ENCODE measurements around the gene GPX3. TPM values are rescaled to one million over a fixed set of nuclear protein-coding genes. Genes with fewer than 3 reads are reported as not detected.

Gene GPX3
- total RNA-seq, 1 experiment from 2014 or later: 12.2 TPM

DNA sequence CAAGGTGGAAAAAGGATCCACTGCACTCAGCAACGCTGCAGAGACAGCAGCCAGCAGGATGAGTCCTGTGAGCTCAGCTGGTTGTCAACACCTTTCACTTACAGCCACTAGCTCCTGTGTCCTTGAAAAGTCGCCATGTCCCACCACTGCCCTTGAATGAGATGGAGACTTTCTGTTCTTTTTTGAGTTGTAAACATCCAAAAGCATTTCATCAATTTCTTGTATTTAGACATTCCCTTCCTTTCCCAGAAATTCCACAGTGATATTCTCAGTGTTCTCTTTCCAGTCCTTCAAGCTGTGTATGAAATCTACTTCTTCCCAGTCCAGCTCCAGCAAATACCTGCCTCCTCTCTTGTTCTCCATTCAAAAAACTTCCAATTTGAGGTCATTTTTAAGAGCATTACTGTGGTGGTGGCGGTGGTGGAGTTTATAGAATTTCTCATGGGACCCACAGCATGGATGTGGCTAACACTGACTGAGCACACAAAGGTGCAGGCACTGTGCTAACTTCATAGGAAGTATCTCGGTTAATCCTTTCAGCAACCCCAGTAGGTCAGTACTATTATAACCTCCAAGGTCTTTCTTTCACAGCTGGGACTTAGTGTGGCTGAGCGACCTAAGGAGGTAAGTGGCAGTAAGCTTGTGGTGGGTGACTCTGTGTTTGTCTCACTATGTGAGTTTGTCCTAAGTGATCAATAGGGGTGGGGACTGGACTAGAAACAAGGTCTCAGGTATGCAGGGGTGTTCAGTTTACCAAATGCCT, 15.0 kb upstream of the GPX3 start:
- no peaks in the 10 kb centered on the region for H3K4me1 ChIP-seq (replicated peaks)
- no peaks in the 10 kb centered on the region for H3K27me3 ChIP-seq (replicated peaks)
- no peak overlapping the region for H3K27ac ChIP-seq
- no peaks in the 10 kb centered on the region for H3K9me3 ChIP-seq (replicated peaks)
- H3K36me3 ChIP-seq: no peaks in the 10 kb centered on the region
- H3K4me3 ChIP-seq: no peak overlapping the region
- DNase-seq (ENCODE audit: low read depth in 1 of 2, low spot score in 2 of 2): no peak

DNA sequence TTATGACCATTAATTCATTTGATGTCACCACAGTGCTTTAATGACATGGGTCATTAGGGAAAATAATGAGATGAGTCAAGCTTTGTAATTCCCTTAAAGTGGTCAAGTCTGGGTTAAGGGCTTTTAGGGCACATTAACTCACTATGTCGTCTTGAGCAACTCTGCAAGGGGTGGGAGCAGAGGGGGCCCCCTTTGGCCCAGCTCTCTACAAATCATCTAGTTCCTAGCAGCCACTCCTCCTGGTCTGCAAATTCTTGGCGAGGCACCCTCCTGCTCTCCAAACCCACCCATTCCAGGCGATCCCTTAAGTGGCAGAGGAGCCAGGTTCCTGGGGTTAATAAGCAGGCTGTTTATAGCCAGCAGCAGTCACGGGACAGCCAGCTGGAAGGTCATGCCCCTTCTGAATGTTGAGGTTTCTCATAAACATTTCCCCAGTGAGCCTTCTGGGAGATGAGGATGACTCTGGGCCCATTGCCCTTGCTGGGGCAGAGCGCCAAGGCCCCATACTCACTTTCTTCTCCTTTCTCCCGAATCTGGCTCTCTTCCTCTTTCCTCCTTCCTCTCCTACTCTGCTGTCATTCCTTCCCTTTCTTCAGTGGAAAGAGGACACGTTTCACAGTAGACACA, 14.3 kb upstream of the GPX3 start:
- H3K4me3 ChIP-seq: no peak overlapping the region
- H3K9me3 ChIP-seq (replicated peaks): no peaks in the 10 kb centered on the region
- no peak overlapping the region for H3K27ac ChIP-seq
- no peaks in the 10 kb centered on the region for H3K36me3 ChIP-seq
- H3K27me3 ChIP-seq (replicated peaks): no peaks in the 10 kb centered on the region; the same call in 1 of the 2 replicates
- H3K4me1 ChIP-seq (replicated peaks): no peaks in the 10 kb centered on the region
- DNase-seq (ENCODE audit: low read depth in 1 of 2, low spot score in 2 of 2): no peak

DNA sequence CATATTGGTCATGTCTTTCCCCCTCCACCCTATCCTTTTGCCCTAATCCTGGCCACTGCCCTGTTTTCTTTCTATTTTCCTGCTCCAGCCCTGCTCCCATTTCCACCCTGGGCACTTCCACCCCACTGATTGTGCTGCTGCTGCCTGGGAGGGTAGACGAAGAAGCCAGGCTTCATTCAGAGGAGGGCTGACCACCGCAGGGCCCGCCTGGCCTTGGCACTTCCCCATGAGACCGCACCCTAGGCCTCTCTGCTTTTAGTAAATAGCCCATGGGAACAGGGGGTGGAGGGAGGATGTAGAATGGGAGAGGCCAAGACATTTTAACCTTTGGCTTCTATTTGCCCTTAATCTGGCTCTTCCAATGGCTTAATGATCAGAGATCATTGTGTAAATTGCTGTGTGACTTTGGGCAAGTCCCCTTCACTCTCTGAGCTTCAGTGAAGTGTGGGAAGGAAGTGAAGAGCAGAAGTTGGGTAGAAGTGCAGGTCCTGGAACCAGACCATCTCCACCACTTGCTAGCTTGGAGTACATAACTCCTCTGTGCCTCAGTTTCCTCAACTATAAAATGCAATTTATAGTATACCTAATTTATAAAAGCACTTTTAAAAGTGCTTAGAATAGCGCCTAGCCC, 13.6 kb upstream of the GPX3 start:
- H3K36me3 ChIP-seq: no peaks in the 10 kb centered on the region
- H3K9me3 ChIP-seq (replicated peaks): no peaks in the 10 kb centered on the region
- no peak overlapping the region for H3K4me3 ChIP-seq
- H3K4me1 ChIP-seq (replicated peaks): no peaks in the 10 kb centered on the region
- DNase-seq (ENCODE audit: low read depth in 1 of 2, low spot score in 2 of 2): no peak
- H3K27me3 ChIP-seq (replicated peaks): no peaks in the 10 kb centered on the region; the same call in 1 of the 2 replicates
- H3K27ac ChIP-seq: no peak overlapping the region

DNA sequence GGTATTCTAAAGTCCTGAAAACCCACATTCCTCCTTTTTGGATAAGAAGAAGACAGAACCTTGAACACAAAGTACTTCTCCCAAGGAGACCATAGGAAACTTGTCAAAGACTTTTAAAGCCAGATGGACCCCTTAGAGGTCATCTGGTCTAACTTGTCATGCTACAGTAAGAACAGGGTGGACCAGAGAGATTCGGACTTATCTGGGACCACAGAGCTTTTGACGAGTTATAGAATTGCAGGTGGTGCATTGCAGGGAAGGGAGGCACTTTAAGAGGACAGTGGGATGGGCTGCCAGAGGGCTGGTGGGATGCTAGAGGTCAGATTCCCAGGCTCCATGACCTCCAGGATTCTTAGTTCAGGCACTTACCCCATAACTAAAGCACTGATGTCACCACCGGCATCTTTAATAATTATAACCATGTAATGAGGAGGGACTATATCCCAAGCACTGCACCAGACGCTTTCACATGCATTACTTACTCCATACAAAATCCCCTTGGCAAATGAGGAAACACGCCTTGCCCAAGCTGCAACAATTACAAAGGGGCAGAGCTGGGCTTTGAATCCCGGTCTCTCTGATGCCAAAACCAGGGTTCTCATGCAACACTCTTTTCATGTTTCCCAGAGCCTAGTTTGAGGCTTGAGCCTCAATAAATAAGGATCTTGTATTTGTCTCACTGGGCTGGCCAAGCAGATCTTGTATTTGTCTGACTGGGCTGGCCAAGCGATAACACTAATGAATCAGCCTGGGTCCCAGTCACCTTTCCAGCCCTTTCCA, 12.8 kb upstream of the GPX3 start:
- Histone ChIP-seq H3K9me3 (replicated peaks) (no peaks in the 10 kb centered on the region), H3K27me3 (replicated peaks) (no peaks in the 10 kb centered on the region; the same call in 1 of the 2 replicates), H3K36me3 (no peaks in the 10 kb centered on the region), H3K4me1 (replicated peaks) (no peaks in the 10 kb centered on the region), H3K27ac (no peak overlapping the region), H3K4me3 (no peak overlapping the region)
- no peak for DNase-seq (ENCODE audit: low read depth in 1 of 2, low spot score in 2 of 2)

DNA sequence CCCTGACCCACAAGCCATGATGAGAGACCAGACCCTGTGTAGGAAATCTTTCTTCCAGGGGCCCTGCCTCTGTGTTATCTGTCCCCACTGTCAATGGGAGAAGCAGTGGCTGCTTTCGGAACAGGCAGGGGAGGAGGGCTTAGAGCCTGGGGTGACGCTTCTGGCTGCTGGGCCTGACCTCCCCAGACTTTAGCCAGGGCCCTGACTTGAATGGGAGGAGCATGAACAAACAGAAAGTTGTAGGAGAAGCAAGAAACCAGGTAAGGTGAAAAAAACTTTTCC, 12.2 kb upstream of the GPX3 start:
- no peak for DNase-seq (ENCODE audit: low read depth in 1 of 2, low spot score in 2 of 2)

DNA sequence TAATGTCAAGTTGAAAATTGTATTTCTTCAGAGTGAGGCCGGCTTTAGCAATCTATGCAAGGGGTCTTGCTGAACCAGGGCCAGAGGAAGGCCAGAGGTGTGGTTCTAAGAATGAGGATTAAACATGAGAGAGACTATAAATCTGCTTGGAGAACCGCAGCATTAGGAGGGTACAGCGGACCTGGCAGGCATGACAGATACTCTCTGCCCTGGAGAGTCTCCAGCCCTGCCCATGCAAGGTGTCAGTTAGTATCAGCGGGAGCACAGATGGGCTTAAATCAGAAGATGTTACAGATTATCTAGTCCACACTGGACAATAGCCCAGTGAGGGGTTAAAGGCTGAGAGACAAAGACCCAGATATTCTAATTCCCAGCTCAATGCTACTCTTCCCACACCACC, 11.5 kb upstream of the GPX3 start:
- Histone ChIP-seq H3K27ac (no peak overlapping the region), H3K27me3 (replicated peaks) (no peaks in the 10 kb centered on the region; the same call in 1 of the 2 replicates), H3K9me3 (replicated peaks) (no peaks in the 10 kb centered on the region), H3K4me1 (replicated peaks) (no peaks in the 10 kb centered on the region), H3K36me3 (no peaks in the 10 kb centered on the region), H3K4me3 (no peak overlapping the region)
- DNase-seq (ENCODE audit: low read depth in 1 of 2, low spot score in 2 of 2): no peak

More for the DNA sequence above, 12.2 kb upstream of the GPX3 start:
- H3K4me3 ChIP-seq: no peak overlapping the region
- H3K27ac ChIP-seq: no peak overlapping the region
- no peaks in the 10 kb centered on the region for H3K4me1 ChIP-seq (replicated peaks)
- H3K9me3 ChIP-seq (replicated peaks): no peaks in the 10 kb centered on the region
- H3K36me3 ChIP-seq: no peaks in the 10 kb centered on the region
- no peaks in the 10 kb centered on the region; the same call in 1 of the 2 replicates for H3K27me3 ChIP-seq (replicated peaks)

DNA sequence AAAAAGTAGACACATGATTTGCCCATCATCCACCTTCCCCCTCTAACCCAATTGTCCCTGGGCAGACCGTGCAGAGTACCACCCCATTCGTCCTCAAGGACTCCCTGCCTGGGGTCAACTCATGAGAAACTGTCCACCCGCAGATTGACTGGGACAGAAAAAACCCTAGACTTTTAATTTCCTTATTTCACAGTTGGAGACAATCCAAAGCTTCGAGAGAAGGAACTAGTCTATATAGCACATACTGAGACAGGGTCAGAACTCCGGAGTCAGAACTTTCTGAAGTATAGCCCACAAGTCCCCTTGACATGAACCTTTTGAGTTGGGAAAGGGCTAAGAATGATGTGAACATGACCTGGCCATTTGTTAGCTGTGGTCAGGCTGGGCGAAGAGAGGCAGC, 7.5 kb upstream of the GPX3 start:
- Histone ChIP-seq H3K4me3 (no peak overlapping the region), H3K27ac (no peak overlapping the region), H3K27me3 (replicated peaks) (no peaks in the 10 kb centered on the region; the same call in 1 of the 2 replicates), H3K4me1 (replicated peaks) (no peaks in the 10 kb centered on the region), H3K9me3 (replicated peaks) (no peaks in the 10 kb centered on the region), H3K36me3 (no peaks in the 10 kb centered on the region)
- no peak for DNase-seq (ENCODE audit: low read depth in 1 of 2, low spot score in 2 of 2)

DNA sequence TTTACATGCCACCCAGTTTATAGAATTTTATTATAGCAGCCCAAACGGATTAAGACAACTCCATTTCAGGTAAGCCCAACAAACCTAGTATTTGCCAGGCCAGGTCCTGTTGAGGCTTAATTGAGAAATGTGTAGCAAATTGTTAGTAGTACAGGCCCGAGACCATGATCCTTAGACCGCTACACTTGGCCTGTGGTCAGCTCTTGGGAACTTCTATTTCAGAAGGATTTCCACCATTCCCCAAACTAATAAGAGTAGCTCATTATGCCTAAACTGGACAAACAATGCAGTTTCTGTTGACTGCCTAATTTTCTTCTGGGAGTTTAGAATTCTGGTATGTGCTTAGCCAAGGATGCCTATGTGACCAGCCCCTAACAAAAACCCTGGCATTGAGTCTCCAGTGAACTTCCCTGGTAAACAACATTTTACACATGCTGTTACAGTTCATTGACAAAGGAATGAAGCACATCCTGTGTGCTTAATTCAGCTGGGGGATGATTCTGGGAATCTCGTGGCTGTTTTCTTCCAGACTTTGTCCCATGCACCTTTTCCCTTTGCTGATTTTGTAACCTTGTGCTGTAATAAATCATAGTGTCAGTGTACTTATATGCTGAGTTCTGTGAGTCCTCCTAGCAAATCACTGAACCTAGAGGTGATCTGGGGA, 5.6 kb upstream of the GPX3 start:
- no peaks in the 10 kb centered on the region for H3K9me3 ChIP-seq (replicated peaks)
- H3K4me3 ChIP-seq: no peak overlapping the region
- H3K36me3 ChIP-seq: no peaks in the 10 kb centered on the region
- H3K4me1 ChIP-seq (replicated peaks): no peaks in the 10 kb centered on the region
- H3K27me3 ChIP-seq (replicated peaks): no peaks in the 10 kb centered on the region; the same call in 1 of the 2 replicates
- DNase-seq (ENCODE audit: low read depth in 1 of 2, low spot score in 2 of 2): no peak
- no peak overlapping the region for H3K27ac ChIP-seq

DNA sequence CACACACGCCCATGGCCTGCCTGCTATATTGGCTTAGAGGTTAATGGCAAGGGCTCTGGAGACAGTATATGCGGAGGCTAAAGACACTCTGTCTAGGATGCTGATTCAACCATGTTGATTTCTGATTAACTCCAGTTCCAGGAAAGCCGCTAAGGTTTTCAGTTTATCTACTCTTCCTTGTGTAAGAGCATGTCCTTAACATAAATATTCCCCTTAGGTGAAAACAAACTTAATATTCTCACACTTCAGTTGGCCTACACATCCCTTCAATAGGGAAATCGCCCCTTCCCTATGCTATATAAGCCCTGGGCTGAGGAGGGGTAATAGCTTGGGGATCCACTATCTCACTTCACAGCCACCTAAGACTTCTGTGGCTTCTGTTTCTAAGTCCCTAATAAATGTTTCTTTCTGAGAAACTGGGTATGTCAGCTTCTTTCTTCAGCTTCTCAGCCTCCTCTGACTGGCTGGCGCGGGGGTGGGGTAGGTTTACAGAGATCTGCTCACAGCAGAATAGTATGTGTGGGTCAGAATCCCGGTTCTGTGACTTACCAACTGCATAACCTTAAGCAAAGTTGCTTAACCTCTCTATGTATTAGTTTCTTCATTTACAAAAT, 4.3 kb upstream of the GPX3 start:
- Histone ChIP-seq H3K4me1 (replicated peaks) (peaks cover 11% of the 10 kb centered on the region), H3K9me3 (replicated peaks) (no peaks in the 10 kb centered on the region), H3K27ac (no peak overlapping the region), H3K4me3 (no peak overlapping the region), H3K27me3 (replicated peaks) (no peaks in the 10 kb centered on the region; the same call in 1 of the 2 replicates), H3K36me3 (no peaks in the 10 kb centered on the region)
- DNase-seq (ENCODE audit: low read depth in 1 of 2, low spot score in 2 of 2): no peak

DNA sequence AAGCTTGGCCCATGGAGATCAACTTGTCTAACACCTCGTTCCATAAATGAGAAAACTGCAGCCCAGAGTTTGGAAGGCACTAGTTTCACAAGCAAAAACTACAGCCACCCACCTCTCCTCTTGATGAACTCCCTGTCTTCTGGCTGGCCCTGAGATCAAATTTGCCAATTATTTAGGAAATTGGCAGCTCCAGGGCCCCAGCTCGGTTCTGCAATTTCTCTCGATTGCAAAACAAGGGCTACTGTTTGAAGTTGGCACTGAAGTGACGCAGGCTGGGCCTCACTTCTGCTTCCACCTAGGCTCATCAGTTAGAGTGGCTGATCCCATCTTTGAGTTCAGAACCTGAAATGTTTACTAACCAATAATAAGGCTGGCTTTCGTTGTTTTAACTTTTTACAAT, 3.7 kb upstream of the GPX3 start:
- no peak for DNase-seq (ENCODE audit: low read depth in 1 of 2, low spot score in 2 of 2)
- no peak overlapping the region for H3K27ac ChIP-seq
- no peaks in the 10 kb centered on the region for H3K36me3 ChIP-seq
- no peaks in the 10 kb centered on the region for H3K27me3 ChIP-seq (replicated peaks)
- H3K4me3 ChIP-seq: no peak overlapping the region
- no peaks in the 10 kb centered on the region for H3K9me3 ChIP-seq (replicated peaks)
- H3K4me1 ChIP-seq (replicated peaks): peaks cover 12% of the 10 kb centered on the region

DNA sequence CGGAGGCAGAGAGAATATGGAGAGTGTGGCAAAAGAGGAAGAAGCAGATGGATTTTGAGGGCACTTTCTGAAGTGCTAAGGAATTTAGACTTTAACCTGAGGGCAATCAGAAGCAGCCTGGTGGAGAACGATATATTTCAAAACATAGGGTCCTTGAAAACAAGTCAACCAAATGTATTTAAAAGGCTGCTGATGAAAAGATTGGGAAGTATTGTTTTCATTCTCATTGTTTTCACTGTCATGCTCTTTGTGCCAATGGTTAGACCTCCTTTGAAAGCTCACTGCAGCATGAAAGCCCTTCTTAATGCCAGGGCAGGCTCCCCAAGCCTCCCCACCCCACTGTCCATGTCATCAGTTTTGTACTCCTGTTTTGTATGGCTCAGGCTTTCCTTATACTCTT, 2.5 kb upstream of the GPX3 start:
- no peak for DNase-seq (ENCODE audit: low read depth in 1 of 2, low spot score in 2 of 2)
- no peaks in the 10 kb centered on the region for H3K9me3 ChIP-seq (replicated peaks)
- H3K27me3 ChIP-seq (replicated peaks): no peaks in the 10 kb centered on the region
- peaks cover 12% of the 10 kb centered on the region for H3K4me1 ChIP-seq (replicated peaks)
- H3K27ac ChIP-seq: no peak overlapping the region
- H3K4me3 ChIP-seq: no peak overlapping the region
- H3K36me3 ChIP-seq: no peaks in the 10 kb centered on the region

DNA sequence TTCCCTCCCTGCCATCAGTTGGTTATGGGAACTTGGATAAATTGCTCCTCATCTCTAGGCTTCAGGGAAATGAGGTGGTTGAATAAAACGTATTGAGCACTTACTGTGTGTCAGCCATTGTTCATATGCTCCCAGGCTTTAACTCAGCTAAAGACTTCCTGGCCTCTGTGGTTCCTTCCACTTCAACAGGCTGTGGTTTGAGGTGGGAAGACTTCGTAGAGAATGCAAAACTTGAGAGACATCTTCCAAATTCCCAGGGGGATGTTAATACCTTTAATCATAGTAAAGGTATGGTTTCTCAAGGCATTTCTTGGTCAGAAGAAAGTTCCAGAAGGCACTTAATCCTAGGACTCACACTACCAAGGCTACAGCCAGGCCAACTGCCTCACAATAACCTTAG, 1.5 kb upstream of the GPX3 start:
- Histone ChIP-seq H3K27ac (no peak overlapping the region), H3K36me3 (no peaks in the 10 kb centered on the region), H3K4me1 (replicated peaks) (peaks cover 14% of the 10 kb centered on the region), H3K4me3 (no peak overlapping the region), H3K9me3 (replicated peaks) (no peaks in the 10 kb centered on the region), H3K27me3 (replicated peaks) (no peaks in the 10 kb centered on the region)
- no peak for DNase-seq (ENCODE audit: low read depth in 1 of 2, low spot score in 2 of 2)

DNA sequence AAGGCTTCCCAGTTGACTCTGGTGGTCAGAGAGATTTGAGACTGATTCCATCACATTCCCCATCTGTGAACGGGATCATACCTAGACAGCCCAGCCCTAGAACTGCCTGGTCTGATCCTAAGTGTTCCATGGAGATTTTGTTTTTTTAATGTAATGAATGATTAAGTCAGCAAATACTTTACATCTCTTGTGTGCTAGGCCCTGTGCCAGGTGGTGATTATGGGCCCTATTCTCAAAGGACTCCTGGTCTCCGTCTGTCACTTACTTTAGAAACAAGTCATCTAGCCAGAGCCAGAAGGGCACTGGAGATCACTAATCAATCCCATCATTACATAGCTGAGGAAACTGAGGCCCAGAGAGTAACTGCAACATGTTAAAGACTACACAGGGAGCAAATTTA, 1.1 kb upstream of the GPX3 start:
- Histone ChIP-seq H3K9me3 (replicated peaks) (no peaks in the 10 kb centered on the region), H3K36me3 (no peaks in the 10 kb centered on the region), H3K27me3 (replicated peaks) (no peaks in the 10 kb centered on the region), H3K27ac (no peak overlapping the region), H3K4me1 (replicated peaks) (peaks cover 16% of the 10 kb centered on the region), H3K4me3 (no peak overlapping the region)
- no peak for DNase-seq (ENCODE audit: low read depth in 1 of 2, low spot score in 2 of 2)

Data from SJSA1 (cell line).